ENCODE data around the gene CCDC33.
"Not testable (repeated sequence)": the region's sequence is repeated elsewhere in the genome, so short reads cannot be mapped to it uniquely, and the experiment has no call there.

The CCDC33 gene

GRCh38 chr15:74338676-74339075 is 102.5 kb downstream of the CCDC33 start:
- DNase-seq = no peak

- no peak for DNase-seq
Observed at GRCh38 chr15:74339371-74339770, 103.2 kb downstream of the CCDC33 start.

GRCh38 chr15:74340150-74340549 is 104.0 kb downstream of the CCDC33 start:
- DNase-seq = no peak

- no peak for DNase-seq
Observed at GRCh38 chr15:74343127-74343796, 107.1 kb downstream of the CCDC33 start.

- no peak for DNase-seq
Observed at GRCh38 chr15:74343797-74344127, 107.6 kb downstream of the CCDC33 start.

GRCh38 chr15:74345051-74345450 is 108.9 kb downstream of the CCDC33 start:
- DNase-seq = no peak

- no peak for DNase-seq
Observed at GRCh38 chr15:74347757-74348250, 111.7 kb downstream of the CCDC33 start.

- no peak for DNase-seq
Observed at GRCh38 chr15:74349241-74349778, 113.2 kb downstream of the CCDC33 start.

- no peak for DNase-seq
Observed at GRCh38 chr15:74350295-74351275, 114.5 kb downstream of the CCDC33 start.

GRCh38 chr15:74351670-74352069 is 115.5 kb downstream of the CCDC33 start:
- DNase-seq = no peak

GRCh38 chr15:74352393-74352910 is 116.3 kb downstream of the CCDC33 start:
- DNase-seq = no peak

- not testable (repeated sequence) for DNase-seq
Observed at GRCh38 chr15:74353992-74354391, 117.9 kb downstream of the CCDC33 start.

GRCh38 chr15:74356050-74356449 is 119.9 kb downstream of the CCDC33 start:
- DNase-seq = not testable (repeated sequence)

- DNase-seq = not testable (repeated sequence)
Observed at GRCh38 chr15:74357514-74357913, 121.4 kb downstream of the CCDC33 start.

GRCh38 chr15:74359376-74359775 is 123.2 kb downstream of the CCDC33 start:
- not testable (repeated sequence) for DNase-seq

GRCh38 chr15:74360855-74361254 is 124.7 kb downstream of the CCDC33 start:
- not testable (repeated sequence) for DNase-seq

- no peak for DNase-seq
Observed at GRCh38 chr15:74362482-74362881, 126.4 kb downstream of the CCDC33 start.

GRCh38 chr15:74364936-74365597 is 128.9 kb downstream of the CCDC33 start:
- DNase-seq = no peak

GRCh38 chr15:74365598-74366445 is 129.7 kb downstream of the CCDC33 start:
- peak; percentile 76 for DNase-seq

GRCh38 chr15:74367296-74367854 is 131.2 kb downstream of the CCDC33 start, which contains the start of gene CYP11A1:
CYP11A1 (minus strand) TSS chr15:74367646; CDS start chr15:74367585, 61 bp downstream.
- peak; percentile 51 for DNase-seq

GRCh38 chr15:74368121-74368520 is 132.0 kb downstream of the CCDC33 start:
- no peak for DNase-seq
